Smooth muscle cell (in vitro differentiated cells): ENCODE results near the gene PRKCE. TPM values are rescaled to one million over a fixed set of nuclear protein-coding genes. Genes with fewer than 3 reads are reported as not detected.

Experiments
- DNase-seq: peaks from one replicate; lab custom pipeline; 2025; ENCODE audit not compliant: unreplicated experiment; lab: John Stamatoyannopoulos, UW
- H2AFZ ChIP-seq: fragments of 200-600 bp; sonication (generic); 2 replicates; pipeline ENCODE4 v1.6.0; 2016; ENCODE audit warnings: antibody characterized with exemption, low read depth, mild to moderate bottlenecking
- H3F3A ChIP-seq: fragments of 200-600 bp; sonication (generic); 2 replicates; pipeline ENCODE4 v1.6.0; 2017; ENCODE audit warnings: antibody characterized with exemption, low read depth
- H3K27ac ChIP-seq: fragments of 200-600 bp; sonication (generic); 2 replicates; pipeline ENCODE4 v1.5.1; 2016; ENCODE audit warnings: low read depth, mild to moderate bottlenecking
- H3K27me3 ChIP-seq: fragments of 200-600 bp; sonication (generic); 2 replicates; pipeline ENCODE4 v1.6.1; 2016; ENCODE audit warnings: low read depth, mild to moderate bottlenecking
- H3K36me3 ChIP-seq: fragments of 200-600 bp; sonication (generic); 2 replicates; pipeline ENCODE4 v1.5.1; 2016; ENCODE audit warnings: low read depth
- H3K4me1 ChIP-seq: fragments of 200-600 bp; sonication (generic); 2 replicates; pipeline ENCODE4 v1.5.1; 2016; ENCODE audit warnings: low read depth
- H3K4me2 ChIP-seq: fragments of 200-600 bp; sonication (generic); 2 replicates; pipeline ENCODE4 v1.6.0; 2016; ENCODE audit warnings: mild to moderate bottlenecking
- H3K4me3 ChIP-seq: fragments of 200-600 bp; sonication (generic); 2 replicates; pipeline ENCODE4 v1.5.1; 2016; ENCODE audit warnings: mild to moderate bottlenecking
- H3K79me2 ChIP-seq: fragments of 200-600 bp; sonication (generic); 2 replicates; pipeline ENCODE4 v1.6.0; 2016; ENCODE audit warnings: low read depth, mild to moderate bottlenecking
- H3K9ac ChIP-seq: fragments of 200-600 bp; sonication (generic); 2 replicates; pipeline ENCODE4 v1.6.0; 2016; ENCODE audit warnings: low read depth
- H3K9me3 ChIP-seq: fragments of 200-600 bp; sonication (generic); replicated peaks from 2 replicates; pipeline ENCODE4 v1.5.1; 2016; ENCODE audit warnings: low read depth
- H4K20me1 ChIP-seq: fragments of 200-600 bp; sonication (generic); 2 replicates; pipeline ENCODE4 v1.6.0; 2016; ENCODE audit warnings: low read depth
- WGBS: methylation state at CpG from one replicate; pipeline ENCODE4 v1.1.7; 2016; ENCODE audit warnings: low lambda C conversion rate; 5-methylcytosine and 5-hydroxymethylcytosine counted together
- polyA plus RNA-seq: library from polyadenylated mRNA; unstranded; fragments of >200 nt; fragmentation: Nextera tagmentation; extraction: Ambion mirVana; gene quantifications from 2 replicates; pipeline ENCODE4 v1.2.1, GENCODE V29; 2016
- total RNA-seq: library from RNA; depleted of rRNA; stranded (reverse); fragments of >200 nt; gene quantifications from 2 replicates; pipeline ENCODE4 v1.2.3, GENCODE V29; 2014
- TF ChIP-seq, protein P1 (sequence below): fragments of 200-600 bp; sonication (generic); IDR thresholded peaks from 2 replicates; pipeline ENCODE4 v1.5.1; 2017; ENCODE audit warnings: borderline replicate concordance, mild to moderate bottlenecking, antibody characterized with exemption; ENCODE audit not compliant: insufficient read depth, poor library complexity, severe bottlenecking

Gene PRKCE
- total and polyA plus RNA-seq, 2 experiments from 2014 or later = 20.6 to 29.1 TPM

DNA sequence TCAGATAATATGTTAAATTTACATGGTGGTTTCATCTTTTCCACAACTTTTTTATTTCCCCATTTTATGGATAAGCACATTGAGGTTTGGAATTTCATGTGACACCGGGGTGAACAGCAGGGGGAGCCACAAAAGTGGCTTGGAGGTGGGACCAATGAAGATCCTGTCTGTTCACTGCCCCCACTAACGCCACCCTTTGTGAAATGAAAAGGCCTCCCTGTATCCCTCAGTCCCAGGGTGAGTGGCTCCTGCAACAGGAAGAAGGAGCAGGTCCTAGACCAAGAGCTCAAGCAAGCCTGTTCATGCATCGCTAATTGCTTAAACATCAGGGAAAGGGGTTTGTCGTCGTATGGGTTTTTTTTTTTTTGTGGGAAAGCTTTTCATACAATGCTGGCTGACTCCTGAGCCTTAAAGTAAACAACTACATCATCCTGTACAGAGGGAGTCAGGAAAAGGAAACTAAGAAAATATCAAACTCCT is 377.9 kb downstream of the PRKCE start:
- 43% methylated on average over 5 of the region's 5 CpGs for WGBS

DNA sequence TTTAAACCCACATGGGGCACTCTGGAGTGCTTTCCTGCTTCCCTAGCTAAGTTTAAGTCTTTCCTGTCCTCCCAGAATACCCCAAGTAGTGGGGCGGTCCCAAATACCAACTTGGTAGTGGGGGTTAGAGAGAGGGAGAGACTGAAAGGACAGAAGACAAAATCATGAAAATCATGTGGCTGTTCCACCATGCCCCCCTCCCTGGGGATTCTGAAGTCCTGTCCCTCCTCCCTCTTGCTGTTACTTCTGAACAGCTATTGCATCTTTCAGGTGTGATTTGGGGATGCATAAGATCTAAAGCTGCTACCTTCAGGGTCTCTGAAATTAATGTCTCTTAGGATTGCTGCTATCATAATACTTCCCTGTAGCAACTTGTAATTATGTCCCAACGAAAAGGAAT is 378.9 kb downstream of the PRKCE start:
- WGBS = 96% methylated on average over 2 of the region's 2 CpGs
- no peaks in the 10 kb centered on the region for H3K27me3 ChIP-seq
- no peak overlapping the region for H3K4me3 ChIP-seq
- peaks cover 6% of the 10 kb centered on the region for H3K4me1 ChIP-seq
- no peak overlapping the region for H3K9ac ChIP-seq
- H3K4me2 ChIP-seq = no peak overlapping the region
- TF ChIP-seq, protein P1, sequence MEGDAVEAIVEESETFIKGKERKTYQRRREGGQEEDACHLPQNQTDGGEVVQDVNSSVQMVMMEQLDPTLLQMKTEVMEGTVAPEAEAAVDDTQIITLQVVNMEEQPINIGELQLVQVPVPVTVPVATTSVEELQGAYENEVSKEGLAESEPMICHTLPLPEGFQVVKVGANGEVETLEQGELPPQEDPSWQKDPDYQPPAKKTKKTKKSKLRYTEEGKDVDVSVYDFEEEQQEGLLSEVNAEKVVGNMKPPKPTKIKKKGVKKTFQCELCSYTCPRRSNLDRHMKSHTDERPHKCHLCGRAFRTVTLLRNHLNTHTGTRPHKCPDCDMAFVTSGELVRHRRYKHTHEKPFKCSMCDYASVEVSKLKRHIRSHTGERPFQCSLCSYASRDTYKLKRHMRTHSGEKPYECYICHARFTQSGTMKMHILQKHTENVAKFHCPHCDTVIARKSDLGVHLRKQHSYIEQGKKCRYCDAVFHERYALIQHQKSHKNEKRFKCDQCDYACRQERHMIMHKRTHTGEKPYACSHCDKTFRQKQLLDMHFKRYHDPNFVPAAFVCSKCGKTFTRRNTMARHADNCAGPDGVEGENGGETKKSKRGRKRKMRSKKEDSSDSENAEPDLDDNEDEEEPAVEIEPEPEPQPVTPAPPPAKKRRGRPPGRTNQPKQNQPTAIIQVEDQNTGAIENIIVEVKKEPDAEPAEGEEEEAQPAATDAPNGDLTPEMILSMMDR = no peak
- no peak for DNase-seq
- no peak overlapping the region for H2AFZ ChIP-seq
- H3K27ac ChIP-seq = no peak overlapping the region
- no peaks in the 10 kb centered on the region for H3K9me3 ChIP-seq
- H3K36me3 ChIP-seq = no peaks in the 10 kb centered on the region
- H3K79me2 ChIP-seq = no peaks in the 10 kb centered on the region
- no peaks in the 10 kb centered on the region for H4K20me1 ChIP-seq
- H3F3A ChIP-seq = no peaks in the 10 kb centered on the region

More for the DNA sequence above, 377.9 kb downstream of the PRKCE start:
- no peaks in the 10 kb centered on the region for H3F3A ChIP-seq
- peak overlapping the region; percentile 7 for H3K27ac ChIP-seq
- H3K4me3 ChIP-seq = no peak overlapping the region
- TF ChIP-seq, protein P1 = no peak
- no peaks in the 10 kb centered on the region for H3K36me3 ChIP-seq
- H3K79me2 ChIP-seq = no peaks in the 10 kb centered on the region
- no peaks in the 10 kb centered on the region for H3K27me3 ChIP-seq
- no peak for DNase-seq
- no peak overlapping the region for H2AFZ ChIP-seq
- no peaks in the 10 kb centered on the region for H3K9me3 ChIP-seq
- H4K20me1 ChIP-seq = no peaks in the 10 kb centered on the region
- no peak overlapping the region for H3K9ac ChIP-seq
- peaks cover 6% of the 10 kb centered on the region for H3K4me1 ChIP-seq
- H3K4me2 ChIP-seq = no peak overlapping the region

DNA sequence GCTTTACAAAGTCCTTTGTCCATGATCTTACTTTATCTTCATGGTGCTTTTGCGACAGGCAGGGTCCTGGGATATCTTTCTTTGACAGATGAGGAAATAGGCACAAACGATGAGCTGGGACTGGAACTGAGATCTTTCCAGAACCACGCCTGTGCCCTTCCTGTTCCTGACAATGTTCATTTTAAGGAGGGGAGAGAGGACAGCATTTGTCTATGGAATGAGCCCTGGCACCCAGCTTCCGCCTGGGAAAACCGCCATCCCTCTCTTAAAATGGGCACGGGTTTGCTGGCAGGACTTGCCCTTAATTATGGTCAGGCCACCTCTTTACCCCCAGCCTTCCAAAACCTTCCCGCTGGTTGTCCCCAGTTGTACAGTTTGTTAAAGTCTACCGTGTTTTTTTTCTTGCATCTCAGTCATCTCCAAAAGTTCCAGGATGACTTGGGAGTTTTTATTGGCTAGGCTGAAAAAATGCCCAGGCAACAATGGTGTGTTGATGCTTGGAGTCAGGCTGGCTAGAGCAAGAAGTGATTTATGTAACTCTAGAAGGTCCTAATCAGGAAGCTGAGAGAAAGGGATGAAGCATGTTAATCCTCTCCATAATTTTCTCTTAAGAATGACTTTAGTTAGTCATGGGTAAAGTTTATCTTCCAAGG is 380.8 kb downstream of the PRKCE start:
- no peaks in the 10 kb centered on the region for H3F3A ChIP-seq
- no peak for DNase-seq
- H3K4me3 ChIP-seq = no peak overlapping the region
- H3K36me3 ChIP-seq = no peaks in the 10 kb centered on the region
- no peak overlapping the region for H3K27ac ChIP-seq
- H3K27me3 ChIP-seq = no peaks in the 10 kb centered on the region
- H3K4me1 ChIP-seq = peaks cover 6% of the 10 kb centered on the region
- TF ChIP-seq, protein P1 = no peak
- no peak overlapping the region for H3K9ac ChIP-seq
- H3K9me3 ChIP-seq = no peaks in the 10 kb centered on the region
- no peaks in the 10 kb centered on the region for H3K79me2 ChIP-seq
- no peaks in the 10 kb centered on the region for H4K20me1 ChIP-seq
- no peak overlapping the region for H2AFZ ChIP-seq
- WGBS = 86% methylated on average over 8 of the region's 8 CpGs
- H3K4me2 ChIP-seq = no peak overlapping the region

DNA sequence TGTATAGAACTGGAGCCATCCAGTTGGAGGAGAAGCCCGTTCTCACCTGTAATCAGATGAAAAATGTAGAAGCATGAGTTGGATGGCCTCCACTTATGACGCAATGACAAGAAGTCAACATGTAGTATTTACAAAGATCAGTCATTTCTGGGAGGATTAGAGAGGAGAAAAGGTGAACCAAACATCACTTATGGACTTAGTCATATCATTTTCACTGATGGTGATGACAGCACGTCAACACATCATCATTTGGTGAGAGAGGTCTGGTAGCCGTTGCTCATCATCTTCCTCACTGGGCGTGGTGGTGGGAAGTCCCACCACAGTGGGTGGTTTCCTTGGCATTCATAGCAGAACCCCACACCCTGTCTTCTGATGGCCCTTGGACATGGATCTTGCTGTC is 381.5 kb downstream of the PRKCE start:
- no peaks in the 10 kb centered on the region for H4K20me1 ChIP-seq
- WGBS = 93% methylated on average over 5 of the region's 5 CpGs
- no peak for DNase-seq
- H3K4me3 ChIP-seq = no peak overlapping the region
- H3K27ac ChIP-seq = no peak overlapping the region
- no peak overlapping the region for H2AFZ ChIP-seq
- peaks cover 6% of the 10 kb centered on the region for H3K4me1 ChIP-seq
- H3K4me2 ChIP-seq = no peak overlapping the region
- no peaks in the 10 kb centered on the region for H3K36me3 ChIP-seq
- H3K79me2 ChIP-seq = no peaks in the 10 kb centered on the region
- H3K9me3 ChIP-seq = no peaks in the 10 kb centered on the region
- H3K27me3 ChIP-seq = no peaks in the 10 kb centered on the region
- H3K9ac ChIP-seq = no peak overlapping the region
- H3F3A ChIP-seq = peaks cover 3% of the 10 kb centered on the region
- TF ChIP-seq, protein P1 = no peak
